Caco-2 (cell line): ENCODE results near the gene TRPV5. TPM values are rescaled to one million over a fixed set of nuclear protein-coding genes. Genes with fewer than 3 reads are reported as not detected.
A peak's percentile ranks its signal among the peaks of the same experiment; 100 is the strongest.

Experiments
- BruUV-seq: library from RNA; stranded (reverse); fragments of 400-500 nt; replicated peaks from 2 replicates; lab custom pipeline; 2021; lab: Mats Ljungman, UMichigan
- CTCF ChIA-PET: fragments of 300-600 bp; sonication (Branson Sonifier 250); formaldehyde crosslinking; loops from one replicate; lab custom pipeline; 2022; ENCODE audit warnings: antibody characterized with exemption; lab: Charles Lee
- POLR2A ChIA-PET: fragments of 300-600 bp; sonication (Branson Sonifier 250); formaldehyde crosslinking; loops from one replicate; lab custom pipeline; 2022; ENCODE audit warnings: antibody characterized with exemption; lab: Charles Lee
- DNase-seq, 2 experiments: peaks; one replicate each; pipeline versions ENCODE4 v3.0.0 to v3.0.0-alpha.2; 2020 to 2022
- H3K27me3 ChIP-seq: replicated peaks from 2 replicates; pipeline ENCODE4 v1.6.0; 2011; ENCODE audit warnings: low read length; ENCODE audit not compliant: control insufficient read depth, insufficient read depth
- H3K36me3 ChIP-seq: 2 replicates; pipeline ENCODE4 v1.5.1; 2011; ENCODE audit warnings: low read length; ENCODE audit not compliant: control insufficient read depth, insufficient read depth
- H3K4me1 ChIP-seq: fragments of 250-450 bp; sonication (Bioruptor Pico); 2 replicates; pipeline ENCODE4 v1.5.1; 2020; ENCODE audit warnings: mild to moderate bottlenecking
- H3K4me3 ChIP-seq: 2 replicates; pipeline ENCODE4 v1.5.1; 2011; ENCODE audit warnings: low read depth, mild to moderate bottlenecking, control low read depth, low read length
- H3K9me3 ChIP-seq: fragments of 250-450 bp; sonication (Bioruptor Pico); 2 replicates; pipeline ENCODE4 v1.5.1; 2020; ENCODE audit warnings: mild to moderate bottlenecking, moderate library complexity
- H3K27ac Mint-ChIP-seq: one replicate; pipeline ENCODE4 v1.8.0; 2022; ENCODE audit warnings: mixed read lengths; ENCODE audit not compliant: unreplicated experiment
- H3K27me3 Mint-ChIP-seq: one replicate; pipeline ENCODE4 v1.8.0; 2022; ENCODE audit warnings: mixed read lengths; ENCODE audit not compliant: insufficient read depth, unreplicated experiment
- H3K36me3 Mint-ChIP-seq: one replicate; pipeline ENCODE4 v1.8.0; 2022; ENCODE audit warnings: mild to moderate bottlenecking, mixed read lengths; ENCODE audit not compliant: insufficient read depth, unreplicated experiment
- H3K4me1 Mint-ChIP-seq: one replicate; pipeline ENCODE4 v1.8.0; 2022; ENCODE audit warnings: low read depth, mixed read lengths; ENCODE audit not compliant: unreplicated experiment
- H3K4me3 Mint-ChIP-seq: one replicate; pipeline ENCODE4 v1.8.0; 2022; ENCODE audit warnings: mild to moderate bottlenecking, moderate library complexity, mixed read lengths; ENCODE audit not compliant: unreplicated experiment
- H3K9me3 Mint-ChIP-seq: one replicate; pipeline ENCODE4 v1.8.0; 2022; ENCODE audit warnings: mixed read lengths; ENCODE audit not compliant: unreplicated experiment
- intact Hi-C: fragments of 100-400 bp; cut with micrococcal nuclease; formaldehyde crosslinking; loops from one replicate; pipeline ENCODE4 v1.10.0; 2022; ENCODE audit not compliant: unreplicated experiment
- total RNA-seq: library from RNA; stranded (reverse); gene quantifications from 2 replicates; pipeline ENCODE4 v1.2.3, GENCODE V29; 2022
- TF ChIP-seq, protein P1 (sequence below), 2 experiments: fragments of 200-600 bp in 1 of 2; IDR thresholded peaks; 1 replicate in 1 of 2; 2 replicates in 1 of 2; pipeline versions ENCODE4 v1.5.1 to v1.8.0; 2011 to 2022; ENCODE audit warnings: antibody characterized with exemption in 1 of 2, control low read depth in 1 of 2, inconsistent platforms in 1 of 2, low read depth in 1 of 2, low read length in 1 of 2, mild to moderate bottlenecking in 1 of 2, moderate library complexity in 1 of 2; ENCODE audit not compliant: insufficient read depth in 1 of 2, severe bottlenecking in 1 of 2, unreplicated experiment in 1 of 2

TRPV5 gene
- total RNA-seq, 1 experiment from 2014 or later, result not detected

DNA sequence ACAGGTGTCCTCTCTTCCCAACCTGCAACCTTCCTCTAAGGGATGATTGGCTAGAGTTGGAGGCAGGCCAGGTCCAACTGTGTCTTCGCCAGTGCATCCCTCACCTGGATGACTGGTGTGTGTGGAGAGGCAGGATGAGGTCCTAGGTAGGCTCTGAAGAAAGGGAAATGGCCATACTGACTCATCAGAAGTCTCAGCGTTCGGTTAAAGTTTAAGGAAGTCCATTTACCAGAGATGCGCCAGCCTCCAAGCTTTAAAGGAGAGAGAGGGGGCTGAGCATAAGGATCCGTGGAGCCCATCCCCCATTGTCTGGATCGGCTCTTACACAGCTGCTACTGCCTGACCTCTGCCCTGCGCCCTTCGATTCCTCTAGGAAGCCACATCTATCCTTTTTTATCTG, 24.2 kb upstream of the TRPV5 start:
- ChIA-PET POLR2A (no interaction called here), CTCF (interaction anchor here (0.5 to 0.9 kb wide), 2 partner anchors 9 to 47 kb away, joined by 3 read pairs; no protein-coding TSS in a partner anchor)
- DNase-seq, result no peak
- Mint-ChIP-seq H3K9me3 (peaks cover 53% of the 10 kb centered on the region), H3K27ac (peak overlapping the region; percentile 79), H3K36me3 (no peaks in the 10 kb centered on the region), H3K4me3 (no peak overlapping the region), H3K27me3 (peaks cover 6% of the 10 kb centered on the region), H3K4me1 (peaks cover 47% of the 10 kb centered on the region)
- TF ChIP-seq, protein P1, sequence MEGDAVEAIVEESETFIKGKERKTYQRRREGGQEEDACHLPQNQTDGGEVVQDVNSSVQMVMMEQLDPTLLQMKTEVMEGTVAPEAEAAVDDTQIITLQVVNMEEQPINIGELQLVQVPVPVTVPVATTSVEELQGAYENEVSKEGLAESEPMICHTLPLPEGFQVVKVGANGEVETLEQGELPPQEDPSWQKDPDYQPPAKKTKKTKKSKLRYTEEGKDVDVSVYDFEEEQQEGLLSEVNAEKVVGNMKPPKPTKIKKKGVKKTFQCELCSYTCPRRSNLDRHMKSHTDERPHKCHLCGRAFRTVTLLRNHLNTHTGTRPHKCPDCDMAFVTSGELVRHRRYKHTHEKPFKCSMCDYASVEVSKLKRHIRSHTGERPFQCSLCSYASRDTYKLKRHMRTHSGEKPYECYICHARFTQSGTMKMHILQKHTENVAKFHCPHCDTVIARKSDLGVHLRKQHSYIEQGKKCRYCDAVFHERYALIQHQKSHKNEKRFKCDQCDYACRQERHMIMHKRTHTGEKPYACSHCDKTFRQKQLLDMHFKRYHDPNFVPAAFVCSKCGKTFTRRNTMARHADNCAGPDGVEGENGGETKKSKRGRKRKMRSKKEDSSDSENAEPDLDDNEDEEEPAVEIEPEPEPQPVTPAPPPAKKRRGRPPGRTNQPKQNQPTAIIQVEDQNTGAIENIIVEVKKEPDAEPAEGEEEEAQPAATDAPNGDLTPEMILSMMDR (IDR thresholded peaks at IDR 0.05; ENCODE audit: insufficient read depth in 1 of 2, low read depth in 1 of 2, low read length in 1 of 2, severe bottlenecking in 1 of 2, unreplicated experiment in 1 of 2), result no peak
- Histone ChIP-seq H3K4me1 (peaks cover 36% of the 10 kb centered on the region), H3K36me3 (no peaks in the 10 kb centered on the region), H3K9me3 (no peaks in the 10 kb centered on the region), H3K4me3 (no peak overlapping the region), H3K27me3 (no peaks in the 10 kb centered on the region)
- no TSS peak for BruUV-seq
- intact Hi-C loops, result loop anchor here (1.0 to 5.0 kb wide), 5 partner anchors 44 to 103 kb away; partner anchors contain the start of gene EPHB6

DNA sequence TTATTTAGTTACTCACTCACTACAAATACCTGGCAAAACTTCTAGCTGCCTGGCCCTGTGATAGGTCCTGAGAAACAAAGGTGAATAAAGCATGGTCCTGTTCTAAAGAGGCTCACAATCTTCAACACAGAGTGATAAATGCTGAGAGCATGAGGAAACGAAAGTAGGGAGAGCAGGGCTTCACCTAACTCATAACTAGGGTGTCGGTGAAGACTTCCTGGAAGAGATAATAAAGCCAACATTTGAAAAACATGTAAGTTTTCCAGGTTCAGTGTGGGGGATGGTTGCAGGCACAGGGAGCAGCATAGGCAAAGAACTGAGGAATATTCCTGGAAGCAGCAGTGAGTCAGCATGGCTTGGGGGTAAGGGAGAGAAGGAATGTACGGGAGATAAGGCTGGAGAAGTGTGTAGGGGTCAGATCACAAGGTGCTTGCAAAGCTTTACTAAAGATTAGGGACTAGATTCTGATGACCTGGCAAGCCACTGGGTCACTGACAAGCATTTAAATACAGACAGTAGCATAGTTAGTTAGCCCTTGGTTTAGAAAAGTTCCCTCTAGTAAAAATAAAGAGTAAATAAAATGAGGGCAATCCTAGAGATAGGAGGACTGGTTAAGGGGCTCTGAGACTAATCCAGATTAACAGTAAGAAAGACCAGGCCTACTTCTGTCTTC, 23.5 kb upstream of the TRPV5 start:
- intact Hi-C loops, result loop anchor here (1.0 to 5.0 kb wide), 5 partner anchors 44 to 102 kb away; partner anchors contain the start of gene EPHB6
- TF ChIP-seq, protein P1 (IDR thresholded peaks at IDR 0.05; ENCODE audit: insufficient read depth in 1 of 2, low read depth in 1 of 2, low read length in 1 of 2, severe bottlenecking in 1 of 2, unreplicated experiment in 1 of 2), result no peak
- Mint-ChIP-seq H3K9me3 (peaks cover 53% of the 10 kb centered on the region), H3K4me1 (peaks cover 47% of the 10 kb centered on the region), H3K36me3 (no peaks in the 10 kb centered on the region), H3K27ac (peak overlapping the region; percentile 79), H3K27me3 (peaks cover 6% of the 10 kb centered on the region), H3K4me3 (peak overlapping the region; percentile 0)
- no peak overlapping the region for H3K4me3 ChIP-seq
- no peaks in the 10 kb centered on the region for H3K36me3 ChIP-seq
- H3K27me3 ChIP-seq, result no peaks in the 10 kb centered on the region
- H3K9me3 ChIP-seq, result no peaks in the 10 kb centered on the region
- DNase-seq, result peak; percentile 80 to 91
- H3K4me1 ChIP-seq, result peaks cover 36% of the 10 kb centered on the region
- CTCF ChIA-PET, result interaction anchor here (0.5 to 0.9 kb wide), 3 partner anchors 9 to 56 kb away, joined by 3 to 4 read pairs (median 3); no protein-coding TSS in a partner anchor
- no TSS peak for BruUV-seq
- POLR2A ChIA-PET, result no interaction called here

DNA sequence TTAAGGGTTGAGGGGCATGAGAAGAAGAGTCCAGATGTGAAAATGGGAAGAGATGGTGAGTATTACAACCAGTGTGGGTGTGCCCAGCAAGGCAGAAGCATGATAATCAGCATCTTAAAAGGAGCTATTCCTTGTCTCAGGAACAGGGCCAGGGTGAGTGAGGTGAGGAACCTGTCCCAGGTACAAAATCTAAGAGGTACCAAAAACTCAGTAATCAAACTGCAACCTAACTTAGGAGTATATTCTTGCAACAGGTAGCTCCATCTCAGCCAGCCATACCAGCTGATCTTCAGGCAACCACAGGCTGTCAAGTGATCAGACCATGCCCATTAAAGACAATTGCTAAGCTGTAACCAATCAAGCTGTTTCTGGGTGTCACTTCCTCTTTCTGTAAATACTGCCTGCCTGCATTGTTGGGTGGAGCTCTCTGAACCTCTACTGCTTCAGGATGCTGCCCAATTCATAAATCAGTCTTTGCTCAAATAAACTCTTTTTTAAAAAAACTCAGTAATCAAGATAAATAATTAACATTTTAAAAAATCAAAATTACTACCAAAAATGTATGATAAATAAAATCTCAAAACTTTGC, 21.2 kb upstream of the TRPV5 start:
- POLR2A ChIA-PET, result no interaction called here
- intact Hi-C loops, result loop anchor here (5.0 kb wide), 1 partner anchor 48 kb away; no protein-coding TSS in a partner anchor
- Histone ChIP-seq H3K27me3 (no peaks in the 10 kb centered on the region), H3K4me1 (peaks cover 36% of the 10 kb centered on the region), H3K9me3 (no peaks in the 10 kb centered on the region), H3K36me3 (no peaks in the 10 kb centered on the region), H3K4me3 (no peak overlapping the region)
- H3K27ac Mint-ChIP-seq, result no peak overlapping the region
- peaks cover 44% of the 10 kb centered on the region for H3K9me3 Mint-ChIP-seq
- CTCF ChIA-PET, result no interaction called here
- BruUV-seq, result no TSS peak
- peaks cover 41% of the 10 kb centered on the region for H3K4me1 Mint-ChIP-seq
- TF ChIP-seq, protein P1 (IDR thresholded peaks at IDR 0.05; ENCODE audit: insufficient read depth in 1 of 2, low read depth in 1 of 2, low read length in 1 of 2, severe bottlenecking in 1 of 2, unreplicated experiment in 1 of 2), result no peak
- no peaks in the 10 kb centered on the region for H3K36me3 Mint-ChIP-seq
- no peak for DNase-seq
- H3K27me3 Mint-ChIP-seq, result no peaks in the 10 kb centered on the region
- no peak overlapping the region for H3K4me3 Mint-ChIP-seq
